Right lobe of liver (tissue), 6 donors: ENCODE measurements around the gene CAMTA1. TPM values are rescaled to one million over a fixed set of nuclear protein-coding genes. Genes with fewer than 3 reads are reported as not detected.

Experiments used
- ATAC-seq, 4 donors: fragments of 200-7000 bp; cut with Tn5 transposase; one replicate each; pipeline ENCODE4 v1.9.1; 2020; ENCODE audit warnings: mild to moderate bottlenecking in 4 of 4, moderate library complexity in 4 of 4
- DNase-seq, 3 donors: peaks; one replicate each; pipeline ENCODE4 v3.0.0-alpha.2; 2020
- H3K27ac ChIP-seq, 3 donors: fragments of 200-600 bp; one replicate each; pipeline ENCODE4 v1.8.0; 2022
- H3K27me3 ChIP-seq, 2 donors: fragments of 200-600 bp; one replicate each; pipeline ENCODE4 v1.8.0; 2022
- H3K36me3 ChIP-seq, 4 donors: fragments of 200-600 bp; sonication (generic) in 1 of 4; one replicate each; pipeline versions ENCODE4 v1.5.1 to v1.8.0; 2017 to 2022; ENCODE audit warnings: control low read depth in 1 of 4
- H3K4me1 ChIP-seq, 4 donors: fragments of 200-600 bp; sonication (generic) in 1 of 4; one replicate each; pipeline versions ENCODE4 v1.5.1 to v1.8.0; 2017 to 2022; ENCODE audit warnings: control low read depth in 1 of 4
- H3K4me3 ChIP-seq, 3 donors: fragments of 200-600 bp; one replicate each; pipeline ENCODE4 v1.8.0; 2022
- H3K9me3 ChIP-seq, 4 donors: fragments of 200-600 bp; sonication (generic) in 1 of 4; one replicate each; pipeline versions ENCODE4 v1.5.1 to v1.8.0; 2017 to 2022; ENCODE audit warnings: control low read depth in 1 of 4
- CTCF ChIP-seq, 4 donors: fragments of 200-600 bp in 3 of 4; fragments of 450-650 bp in 1 of 4; IDR thresholded peaks; one replicate each; pipeline versions ENCODE4 v1.5.1 to v1.8.0; 2016 to 2022; ENCODE audit warnings: antibody characterized with exemption in 4 of 4, mild to moderate bottlenecking in 2 of 4
- POLR2A ChIP-seq: fragments of 450-650 bp; IDR thresholded peaks from one replicate; pipeline ENCODE4 v1.6.1; 2017; ENCODE audit warnings: antibody characterized with exemption, mild to moderate bottlenecking
- WGBS: methylation state at CpG from one replicate; pipeline ENCODE4 v1.1.6; 2018; ENCODE audit warnings: low coverage, low lambda C conversion rate; ENCODE audit not compliant: insufficient coverage; ENCODE audit errors: missing lambda C conversion rate; 5-methylcytosine and 5-hydroxymethylcytosine counted together
- intact Hi-C, 2 donors: fragments of 100-400 bp; cut with DNase I; formaldehyde crosslinking; loops; one replicate each; pipeline versions ENCODE4 v1.11.2 to v1.14.1; 2022
- total RNA-seq, 6 experiments: library from RNA; depleted of rRNA in 2 of 6; stranded (reverse); fragments of >200 nt in 2 of 6; fragmentation: NEBNext Ultra II Directional in 3 of 6; extraction: Animal tissue kit (Norgen Biotek cat#: 25700) in 3 of 6; gene quantifications; one replicate each; pipeline versions ENCODE4 v1.1.0 to v1.2.4, GENCODE V29; 2016 to 2023
- donor health status: DM: no; HTN: yes; CAD: no.
- donor health status: DM: no; HTN: no; CAD: no.
- donor health status: DM: no; HTN: no; CAD: no.
- donor health status: DM: no; HTN: yes; CAD: no.
- donor health status: DM: no; HTN: yes; CAD: no.

The CAMTA1 gene
- total RNA-seq, 6 experiments from 2014 or later = 32.3 to 49.4 (median 37.2) TPM

GRCh38 chr1:7278827-7279765, 493.8 kb downstream of the CAMTA1 start:
- no peak overlapping the region for H3K4me3 ChIP-seq
- H3K36me3 ChIP-seq = no peaks in the 10 kb centered on the region
- DNase-seq = no peak
- no peaks in the 10 kb centered on the region for H3K27me3 ChIP-seq
- no peaks in the 10 kb centered on the region for H3K9me3 ChIP-seq
- H3K4me1 ChIP-seq = no peaks in the 10 kb centered on the region
- H3K27ac ChIP-seq = no peak overlapping the region
- intact Hi-C loops = no loop called here
- ATAC-seq = no peak
- TF ChIP-seq CTCF (IDR thresholded peaks at IDR 0.05) (no peak), POLR2A (no peak)
- 33% methylated on average over 3 of the region's 16 CpGs for WGBS

DNA sequence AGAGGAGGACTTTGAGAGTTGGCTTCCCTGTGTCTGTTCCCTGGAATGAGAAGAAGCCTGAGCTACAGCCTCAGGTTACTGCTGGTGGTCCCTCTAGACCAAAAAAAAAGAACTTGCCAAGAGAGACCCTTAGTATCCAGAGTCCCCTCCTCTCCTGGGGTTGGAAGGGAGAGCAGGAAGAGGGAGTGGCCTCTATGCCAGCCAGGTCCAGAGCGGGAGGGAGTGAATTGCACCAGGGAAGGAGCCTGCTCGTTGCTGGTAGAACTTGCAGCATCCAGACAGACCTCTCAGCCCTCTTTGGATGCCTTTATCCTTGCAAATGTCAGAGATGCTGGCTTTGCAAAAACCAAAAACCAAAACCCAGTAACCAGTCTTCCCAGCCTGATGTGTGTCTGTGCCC, 494.5 kb downstream of the CAMTA1 start:
- H3K27me3 ChIP-seq = no peaks in the 10 kb centered on the region
- H3K9me3 ChIP-seq = no peaks in the 10 kb centered on the region
- no peak overlapping the region for H3K4me3 ChIP-seq
- 40% methylated on average over 1 of the region's 2 CpGs for WGBS
- no peak for DNase-seq
- no peaks in the 10 kb centered on the region for H3K4me1 ChIP-seq
- no peak overlapping the region for H3K27ac ChIP-seq
- no peak for TF ChIP-seq POLR2A
- TF ChIP-seq CTCF (IDR thresholded peaks at IDR 0.05) = no peak
- intact Hi-C loops = no loop called here
- ATAC-seq = no peak
- H3K36me3 ChIP-seq = no peaks in the 10 kb centered on the region

DNA sequence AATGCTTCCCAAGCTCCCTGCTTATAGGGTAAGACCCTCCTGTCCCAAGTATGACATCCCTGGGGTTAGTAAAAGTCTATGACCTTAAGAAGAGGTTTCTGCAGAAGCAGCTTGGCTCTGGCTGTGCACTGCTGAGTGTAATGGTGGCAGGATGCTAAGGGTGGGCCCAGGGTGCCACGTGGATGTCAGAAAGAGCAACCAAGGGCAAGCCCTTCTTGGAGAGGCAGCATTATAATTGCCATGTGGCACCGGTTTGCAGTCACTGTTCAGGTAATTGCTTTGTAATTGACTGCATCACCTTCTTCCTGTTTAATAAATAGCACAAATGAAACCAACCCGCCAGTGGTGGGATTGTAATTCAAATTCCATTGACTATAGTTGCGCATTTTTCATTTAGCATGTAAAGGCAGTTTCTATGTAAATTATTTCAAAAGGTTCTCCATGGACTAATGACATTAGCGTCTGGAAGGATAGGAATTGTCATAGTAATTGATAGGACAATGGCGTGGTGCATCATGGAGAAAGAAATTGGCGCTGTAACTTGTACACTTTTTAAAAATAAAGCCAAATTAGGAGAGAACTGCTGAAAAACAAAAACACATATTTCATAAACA, 495.2 kb downstream of the CAMTA1 start:
- DNase-seq (no peak), ATAC-seq (no peak)
- intact Hi-C loops = no loop called here
- no peak for TF ChIP-seq CTCF (IDR thresholded peaks at IDR 0.05)
- no peak for TF ChIP-seq POLR2A
- no peaks in the 10 kb centered on the region for H3K9me3 ChIP-seq
- no peak overlapping the region for H3K27ac ChIP-seq
- WGBS = 78% methylated on average over 5 of the region's 7 CpGs
- H3K27me3 ChIP-seq = no peaks in the 10 kb centered on the region
- no peaks in the 10 kb centered on the region for H3K4me1 ChIP-seq
- no peak overlapping the region for H3K4me3 ChIP-seq
- H3K36me3 ChIP-seq = no peaks in the 10 kb centered on the region

DNA sequence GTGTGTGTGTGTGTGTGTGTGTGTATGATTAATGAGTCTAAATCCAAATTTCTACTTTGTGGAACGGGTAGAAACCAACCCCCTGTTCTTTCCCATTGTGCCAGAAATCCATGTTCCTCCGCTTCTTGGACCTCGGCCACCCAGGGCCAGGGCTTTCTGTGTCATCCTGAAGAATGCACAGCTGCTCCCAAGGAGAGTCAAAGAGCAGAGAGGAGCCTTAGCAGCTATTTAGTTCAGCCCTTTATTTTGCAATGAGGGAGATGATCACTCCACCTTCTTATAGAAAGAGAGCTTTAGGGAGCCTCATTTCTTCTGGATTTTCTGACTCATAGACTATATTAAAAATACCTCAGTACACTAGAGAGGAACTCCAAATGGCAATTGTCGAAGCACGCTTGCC, 496.6 kb downstream of the CAMTA1 start:
- 86% methylated on average over 4 of the region's 5 CpGs for WGBS
- Histone ChIP-seq H3K27me3 (no peaks in the 10 kb centered on the region), H3K27ac (no peak overlapping the region), H3K36me3 (no peaks in the 10 kb centered on the region), H3K4me1 (no peaks in the 10 kb centered on the region), H3K4me3 (no peak overlapping the region), H3K9me3 (no peaks in the 10 kb centered on the region)
- DNase-seq = no peak
- intact Hi-C loops = no loop called here
- no peak for ATAC-seq
- TF ChIP-seq CTCF (IDR thresholded peaks at IDR 0.05) = no peak
